IMR-90 (cell line): ENCODE data around the gene GREB1L.

ENCODE experiments used
- CEBPB ChIP-seq: IDR thresholded peaks from 2 replicates; pipeline ENCODE4 v1.6.1; 2012; ENCODE audit warnings: low read depth, low read length, improper control_type of control experiment
- CHD1 ChIP-seq: IDR thresholded peaks from 2 replicates; pipeline ENCODE4 v1.6.1; 2012; ENCODE audit warnings: low read depth, low read length, improper control_type of control experiment
- FOS ChIP-seq: fragments of 150-350 bp; IDR thresholded peaks from 2 replicates; pipeline ENCODE4 v1.6.1; 2016; ENCODE audit warnings: low read depth, low read length
- MXI1 ChIP-seq: IDR thresholded peaks from 2 replicates; pipeline ENCODE4 v1.6.1; 2012; ENCODE audit warnings: low read depth, mild to moderate bottlenecking, low read length, moderate library complexity, borderline replicate concordance
- POLR2A ChIP-seq: IDR thresholded peaks from 2 replicates; pipeline ENCODE4 v1.6.1; 2012; ENCODE audit warnings: mild to moderate bottlenecking, low read depth, low read length
- RCOR1 ChIP-seq: IDR thresholded peaks from 2 replicates; pipeline ENCODE4 v1.6.1; 2012; ENCODE audit warnings: mild to moderate bottlenecking, low read length, improper control_type of control experiment; ENCODE audit not compliant: insufficient replicate concordance
- RFX5 ChIP-seq: IDR thresholded peaks from 2 replicates; pipeline ENCODE4 v1.8.0; 2012; ENCODE audit warnings: low read depth, mild to moderate bottlenecking, low read length, moderate library complexity
- TF ChIP-seq, protein P1 (sequence below): conservative IDR thresholded peaks from 2 replicates; pipeline ENCODE4 v1.5.1; 2012; ENCODE audit warnings: mild to moderate bottlenecking, low read depth, low read length, improper control_type of control experiment
- TF ChIP-seq, protein P2 (sequence below): fragments of 150-350 bp; IDR thresholded peaks from 2 replicates; pipeline ENCODE4 v1.6.1; 2017; ENCODE audit warnings: mild to moderate bottlenecking, antibody characterized with exemption, low read length, low read depth

DNA sequence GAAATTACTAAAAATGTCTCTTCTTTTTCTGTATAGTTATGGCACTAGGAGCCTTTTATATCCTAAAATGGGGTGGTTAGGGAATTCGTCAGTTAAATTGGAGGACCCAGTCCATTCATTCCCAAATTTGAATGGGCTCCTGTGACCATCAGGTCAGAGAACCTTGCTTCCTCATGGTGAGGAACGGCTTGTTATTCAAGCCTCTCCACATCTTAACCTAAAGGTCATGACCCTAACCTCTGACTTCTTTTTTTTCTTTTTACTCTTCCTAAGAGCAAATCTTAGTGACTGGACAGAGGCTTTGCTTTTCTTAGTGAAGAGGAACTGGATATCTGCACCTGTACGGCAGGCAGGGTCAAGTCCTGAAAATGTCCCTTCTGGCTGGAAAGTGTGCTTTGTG is 53.1 kb downstream of the GREB1L start:
- TF ChIP-seq CHD1 (no peak), POLR2A (no peak), RCOR1 (no peak), RFX5 (no peak), CEBPB (no peak), MXI1 (no peak), FOS (no peak)
- TF ChIP-seq, protein P1, sequence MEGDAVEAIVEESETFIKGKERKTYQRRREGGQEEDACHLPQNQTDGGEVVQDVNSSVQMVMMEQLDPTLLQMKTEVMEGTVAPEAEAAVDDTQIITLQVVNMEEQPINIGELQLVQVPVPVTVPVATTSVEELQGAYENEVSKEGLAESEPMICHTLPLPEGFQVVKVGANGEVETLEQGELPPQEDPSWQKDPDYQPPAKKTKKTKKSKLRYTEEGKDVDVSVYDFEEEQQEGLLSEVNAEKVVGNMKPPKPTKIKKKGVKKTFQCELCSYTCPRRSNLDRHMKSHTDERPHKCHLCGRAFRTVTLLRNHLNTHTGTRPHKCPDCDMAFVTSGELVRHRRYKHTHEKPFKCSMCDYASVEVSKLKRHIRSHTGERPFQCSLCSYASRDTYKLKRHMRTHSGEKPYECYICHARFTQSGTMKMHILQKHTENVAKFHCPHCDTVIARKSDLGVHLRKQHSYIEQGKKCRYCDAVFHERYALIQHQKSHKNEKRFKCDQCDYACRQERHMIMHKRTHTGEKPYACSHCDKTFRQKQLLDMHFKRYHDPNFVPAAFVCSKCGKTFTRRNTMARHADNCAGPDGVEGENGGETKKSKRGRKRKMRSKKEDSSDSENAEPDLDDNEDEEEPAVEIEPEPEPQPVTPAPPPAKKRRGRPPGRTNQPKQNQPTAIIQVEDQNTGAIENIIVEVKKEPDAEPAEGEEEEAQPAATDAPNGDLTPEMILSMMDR = no peak
- TF ChIP-seq, protein P2, sequence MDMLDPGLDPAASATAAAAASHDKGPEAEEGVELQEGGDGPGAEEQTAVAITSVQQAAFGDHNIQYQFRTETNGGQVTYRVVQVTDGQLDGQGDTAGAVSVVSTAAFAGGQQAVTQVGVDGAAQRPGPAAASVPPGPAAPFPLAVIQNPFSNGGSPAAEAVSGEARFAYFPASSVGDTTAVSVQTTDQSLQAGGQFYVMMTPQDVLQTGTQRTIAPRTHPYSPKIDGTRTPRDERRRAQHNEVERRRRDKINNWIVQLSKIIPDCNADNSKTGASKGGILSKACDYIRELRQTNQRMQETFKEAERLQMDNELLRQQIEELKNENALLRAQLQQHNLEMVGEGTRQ = no peak
